Measurements from ENCODE around the gene SHMT2. TPM values are rescaled to one million over a fixed set of nuclear protein-coding genes. Genes with fewer than 3 reads are reported as not detected.

The SHMT2 gene
- total RNA-seq, 1 experiment from 2014 or later: 227 TPM

- Histone ChIP-seq H3F3A (ENCODE audit: insufficient read depth, low read depth) (no peaks in the 10 kb centered on the region), H3K4me3 (no peak overlapping the region), H3K9me3 (ENCODE audit: insufficient read depth, low read depth) (no peaks in the 10 kb centered on the region), H3K9me2 (ENCODE audit: insufficient read depth) (no peaks in the 10 kb centered on the region), H3K4me1 (replicated peaks; ENCODE audit: insufficient read depth) (no peaks in the 10 kb centered on the region), H3K36me3 (ENCODE audit: low read depth) (no peaks in the 10 kb centered on the region), H2AFZ (no peak overlapping the region), H3K27me3 (ENCODE audit: insufficient read depth, low read depth) (no peaks in the 10 kb centered on the region), H3K79me2 (ENCODE audit: low read depth) (no peaks in the 10 kb centered on the region), H3K4me2 (no peak overlapping the region), H3K27ac (no peak overlapping the region), H4K20me1 (ENCODE audit: insufficient read depth) (no peaks in the 10 kb centered on the region)
- BruUV-seq (replicated peaks): no TSS peak
- ChIA-PET CTCF (no interaction called here), POLR2A (ENCODE audit: unreplicated experiment) (no interaction called here)
- no peak for TF ChIP-seq EZH2 (IDR thresholded peaks at IDR 0.05; ENCODE audit: low read depth)
- TF ChIP-seq, protein P1, sequence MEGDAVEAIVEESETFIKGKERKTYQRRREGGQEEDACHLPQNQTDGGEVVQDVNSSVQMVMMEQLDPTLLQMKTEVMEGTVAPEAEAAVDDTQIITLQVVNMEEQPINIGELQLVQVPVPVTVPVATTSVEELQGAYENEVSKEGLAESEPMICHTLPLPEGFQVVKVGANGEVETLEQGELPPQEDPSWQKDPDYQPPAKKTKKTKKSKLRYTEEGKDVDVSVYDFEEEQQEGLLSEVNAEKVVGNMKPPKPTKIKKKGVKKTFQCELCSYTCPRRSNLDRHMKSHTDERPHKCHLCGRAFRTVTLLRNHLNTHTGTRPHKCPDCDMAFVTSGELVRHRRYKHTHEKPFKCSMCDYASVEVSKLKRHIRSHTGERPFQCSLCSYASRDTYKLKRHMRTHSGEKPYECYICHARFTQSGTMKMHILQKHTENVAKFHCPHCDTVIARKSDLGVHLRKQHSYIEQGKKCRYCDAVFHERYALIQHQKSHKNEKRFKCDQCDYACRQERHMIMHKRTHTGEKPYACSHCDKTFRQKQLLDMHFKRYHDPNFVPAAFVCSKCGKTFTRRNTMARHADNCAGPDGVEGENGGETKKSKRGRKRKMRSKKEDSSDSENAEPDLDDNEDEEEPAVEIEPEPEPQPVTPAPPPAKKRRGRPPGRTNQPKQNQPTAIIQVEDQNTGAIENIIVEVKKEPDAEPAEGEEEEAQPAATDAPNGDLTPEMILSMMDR (conservative IDR thresholded peaks at IDR 0.05): no peak
- no peak for DNase-seq
- intact Hi-C loops (cut with micrococcal nuclease; ENCODE audit: unreplicated experiment): no loop called here
These were observed 33.1 kb upstream of the SHMT2 start for GRCh38 chr12:57196439-57196838.

GRCh38 chr12:57196956-57197355, 32.6 kb upstream of the SHMT2 start:
- CTCF ChIA-PET: no interaction called here
- no TSS peak for BruUV-seq (replicated peaks)

GRCh38 chr12:57198329-57198728, 31.2 kb upstream of the SHMT2 start:
- Histone ChIP-seq H3K4me1 (replicated peaks; ENCODE audit: insufficient read depth) (no peaks in the 10 kb centered on the region), H3K4me2 (no peak overlapping the region), H3K9me3 (ENCODE audit: insufficient read depth, low read depth) (no peaks in the 10 kb centered on the region), H4K20me1 (ENCODE audit: insufficient read depth) (no peaks in the 10 kb centered on the region), H3K27me3 (ENCODE audit: insufficient read depth, low read depth) (no peaks in the 10 kb centered on the region), H3K79me2 (ENCODE audit: low read depth) (no peaks in the 10 kb centered on the region), H3K9me2 (ENCODE audit: insufficient read depth) (no peaks in the 10 kb centered on the region), H3K4me3 (no peak overlapping the region), H2AFZ (no peak overlapping the region), H3F3A (ENCODE audit: insufficient read depth, low read depth) (no peaks in the 10 kb centered on the region), H3K27ac (no peak overlapping the region), H3K36me3 (ENCODE audit: low read depth) (no peaks in the 10 kb centered on the region)
- ChIA-PET CTCF (no interaction called here), POLR2A (ENCODE audit: unreplicated experiment) (no interaction called here)
- BruUV-seq (replicated peaks): no TSS peak
- TF ChIP-seq, protein P1 (conservative IDR thresholded peaks at IDR 0.05): no peak
- no peak for TF ChIP-seq EZH2 (IDR thresholded peaks at IDR 0.05; ENCODE audit: low read depth)
- intact Hi-C loops (cut with micrococcal nuclease; ENCODE audit: unreplicated experiment): no loop called here
- no peak for DNase-seq

More at GRCh38 chr12:57196956-57197355, 32.6 kb upstream of the SHMT2 start:
- Histone ChIP-seq H3K27me3 (ENCODE audit: insufficient read depth, low read depth) (no peaks in the 10 kb centered on the region), H3F3A (ENCODE audit: insufficient read depth, low read depth) (no peaks in the 10 kb centered on the region), H3K4me3 (no peak overlapping the region), H3K4me1 (replicated peaks; ENCODE audit: insufficient read depth) (no peaks in the 10 kb centered on the region), H3K9me3 (ENCODE audit: insufficient read depth, low read depth) (no peaks in the 10 kb centered on the region), H3K79me2 (ENCODE audit: low read depth) (no peaks in the 10 kb centered on the region), H3K4me2 (no peak overlapping the region), H3K36me3 (ENCODE audit: low read depth) (no peaks in the 10 kb centered on the region), H3K9me2 (ENCODE audit: insufficient read depth) (no peaks in the 10 kb centered on the region), H2AFZ (no peak overlapping the region), H4K20me1 (ENCODE audit: insufficient read depth) (no peaks in the 10 kb centered on the region), H3K27ac (no peak overlapping the region)
- POLR2A ChIA-PET (ENCODE audit: unreplicated experiment): no interaction called here
- intact Hi-C loops (cut with micrococcal nuclease; ENCODE audit: unreplicated experiment): no loop called here
- no peak for DNase-seq
- TF ChIP-seq EZH2 (IDR thresholded peaks at IDR 0.05; ENCODE audit: low read depth): no peak
- TF ChIP-seq, protein P1 (conservative IDR thresholded peaks at IDR 0.05): no peak

All from PC-9 (cell line).